Measurements from ENCODE around the gene RCSD1. TPM values are rescaled to one million over a fixed set of nuclear protein-coding genes. Genes with fewer than 3 reads are reported as not detected.
A peak's percentile ranks its signal among the peaks of the same experiment; 100 is the strongest.

The RCSD1 gene
- total and polyA plus RNA-seq, 8 donors = 12.2 to 21.9 (median 21.3) TPM

GRCh38 chr1:167628741-167629515 is 1.1 kb upstream of the RCSD1 start:
- H3K36me3 ChIP-seq = no peaks in the 10 kb centered on the region
- TF ChIP-seq CTCF (IDR thresholded peaks at IDR 0.05) = no peak
- H3K9me3 ChIP-seq = no peaks in the 10 kb centered on the region
- no peak for DNase-seq
- peaks cover 6 to 59% of the 10 kb centered on the region in 2 donors for H3K4me1 ChIP-seq
- no peak for ATAC-seq
- H3K27me3 ChIP-seq = no peaks in the 10 kb centered on the region
- H3K27ac ChIP-seq = peak overlapping the region; percentile 57 to 94
- peak overlapping the region in 1 of 2 donors; percentile 69 for H3K4me3 ChIP-seq
- intact Hi-C loops (cut with DNase I) = no loop called here

GRCh38 chr1:167630568-167631385 is 745 bp downstream of the RCSD1 start:
- no peak for DNase-seq
- Histone ChIP-seq H3K4me3 (peak overlapping the region; percentile 46 to 69), H3K27ac (peak overlapping the region; percentile 82 to 94), H3K4me1 (peaks cover 6 to 76% of the 10 kb centered on the region in 2 donors), H3K9me3 (no peaks in the 10 kb centered on the region), H3K27me3 (no peaks in the 10 kb centered on the region), H3K36me3 (no peaks in the 10 kb centered on the region)
- intact Hi-C loops (cut with DNase I) = no loop called here
- ATAC-seq = peak; percentile 19
- TF ChIP-seq CTCF (IDR thresholded peaks at IDR 0.05) = no peak

- intact Hi-C loops (cut with DNase I) = no loop called here
- TF ChIP-seq CTCF (IDR thresholded peaks at IDR 0.05) = no peak
- no peak for DNase-seq
- H3K27me3 ChIP-seq = no peaks in the 10 kb centered on the region
- H3K4me1 ChIP-seq = peaks cover 6 to 82% of the 10 kb centered on the region in 2 donors
- no peak for ATAC-seq
- H3K9me3 ChIP-seq = no peaks in the 10 kb centered on the region
- H3K4me3 ChIP-seq = peak overlapping the region; percentile 46 to 69
- H3K27ac ChIP-seq = peak overlapping the region; percentile 82 to 94
- H3K36me3 ChIP-seq = no peaks in the 10 kb centered on the region
Measured at GRCh38 chr1:167631386-167631935, 1.4 kb downstream of the RCSD1 start.

- no peak for TF ChIP-seq CTCF (IDR thresholded peaks at IDR 0.05)
- ATAC-seq = peak; percentile 29
- Histone ChIP-seq H3K27ac (peak overlapping the region; percentile 82 to 94), H3K9me3 (no peaks in the 10 kb centered on the region), H3K4me1 (peaks cover 6 to 89% of the 10 kb centered on the region in 2 donors), H3K4me3 (peak overlapping the region in 1 of 2 donors; percentile 69), H3K27me3 (no peaks in the 10 kb centered on the region), H3K36me3 (no peaks in the 10 kb centered on the region)
- intact Hi-C loops (cut with DNase I) = no loop called here
- no peak for DNase-seq
Measured at GRCh38 chr1:167631936-167632614, 2.0 kb downstream of the RCSD1 start.
